Kidney (tissue), 14 donors: ENCODE data around the gene GFM1. TPM values are rescaled to one million over a fixed set of nuclear protein-coding genes. Genes with fewer than 3 reads are reported as not detected.

Source experiments
- DNase-seq, 5 donors: peaks; one replicate each; pipeline ENCODE4 v3.0.0-alpha.2; 2013 to 2020
- FAIRE-seq: peaks from 2 replicates; lab custom pipeline; 2012; peaks lifted over from hg19 to GRCh38; lab: Jason Lieb, UNC
- H3K27ac ChIP-seq, 2 donors: one replicate each; pipeline ENCODE4 v1.7.0; 2013; ENCODE audit warnings: low read depth in 2 of 2, low read length in 2 of 2, inconsistent platforms in 1 of 2
- H3K27me3 ChIP-seq: one replicate; pipeline ENCODE4 v1.7.1; 2013; ENCODE audit warnings: low read length, inconsistent platforms; ENCODE audit not compliant: control insufficient read depth, insufficient read depth
- H3K36me3 ChIP-seq, 3 donors: one replicate each; pipeline versions ENCODE4 v1.7.0 to v1.7.1; 2013; ENCODE audit warnings: low read length in 3 of 3, control low read depth in 1 of 3, inconsistent platforms in 1 of 3; ENCODE audit not compliant: insufficient read depth in 3 of 3, control insufficient read depth in 2 of 3
- H3K4me1 ChIP-seq, 3 donors: one replicate each; pipeline versions ENCODE4 v1.7.0 to v1.7.1; 2013; ENCODE audit warnings: low read length in 3 of 3, inconsistent platforms in 1 of 3, low read depth in 1 of 3; ENCODE audit not compliant: control insufficient read depth in 2 of 3, insufficient read depth in 2 of 3
- H3K4me3 ChIP-seq, 3 donors: one replicate each; pipeline versions ENCODE4 v1.7.0 to v1.8.1; 2013; ENCODE audit warnings: low read length in 3 of 3, control low read depth in 1 of 3, inconsistent platforms in 1 of 3
- H3K9ac ChIP-seq, 3 donors: one replicate each; pipeline versions ENCODE4 v1.7.0 to v1.7.1; 2013; ENCODE audit warnings: low read length in 3 of 3, control low read depth in 1 of 3, inconsistent platforms in 1 of 3
- H3K9me3 ChIP-seq, 3 donors: one replicate each; pipeline versions ENCODE4 v1.7.0 to v1.7.1; 2013; ENCODE audit warnings: low read length in 3 of 3, control low read depth in 1 of 3, inconsistent platforms in 1 of 3; ENCODE audit not compliant: control insufficient read depth in 2 of 3, insufficient read depth in 1 of 3
- intact Hi-C: fragments of 100-400 bp; cut with DNase I; formaldehyde crosslinking; loops from one replicate; pipeline ENCODE4 v1.11.1; 2022
- polyA plus RNA-seq: library from polyadenylated mRNA; stranded (reverse); fragments of 350-450 nt; fragmentation: Illumina TruSeq; extraction: RNeasy Lipid Tissue Mini Kit (QIAGEN cat#74804); gene quantifications from one replicate; pipeline ENCODE4 v1.2.3, GENCODE V29; 2014; ENCODE audit warnings: low read depth, low replicate concordance; ENCODE audit not compliant: insufficient read depth
- total RNA-seq: library from RNA; stranded (reverse); fragmentation: NEBNext Ultra II Directional; extraction: Animal tissue kit (Norgen Biotek cat#: 25700); gene quantifications from one replicate; pipeline ENCODE4 v1.2.1, GENCODE V29; 2021
- TF ChIP-seq, protein P1 (sequence below): IDR thresholded peaks from 3 replicates; pipeline ENCODE4 v1.5.1; 2012; ENCODE audit warnings: mild to moderate bottlenecking, moderate library complexity, borderline replicate concordance; ENCODE audit not compliant: insufficient read depth; ENCODE audit errors: extremely low read depth
- donor health status: control.
- donor health status: control.
- donor health status: control.
- donor health status: control.
- donor health status: control.
- donor health status: DM: yes; HTN: yes; CAD: no.
- donor health status: Normal renal cell carcinoma (clear cell type).

The GFM1 gene
- total and polyA plus RNA-seq, 2 donors from 2014 or later, result 21.9 to 49.3 TPM

DNA sequence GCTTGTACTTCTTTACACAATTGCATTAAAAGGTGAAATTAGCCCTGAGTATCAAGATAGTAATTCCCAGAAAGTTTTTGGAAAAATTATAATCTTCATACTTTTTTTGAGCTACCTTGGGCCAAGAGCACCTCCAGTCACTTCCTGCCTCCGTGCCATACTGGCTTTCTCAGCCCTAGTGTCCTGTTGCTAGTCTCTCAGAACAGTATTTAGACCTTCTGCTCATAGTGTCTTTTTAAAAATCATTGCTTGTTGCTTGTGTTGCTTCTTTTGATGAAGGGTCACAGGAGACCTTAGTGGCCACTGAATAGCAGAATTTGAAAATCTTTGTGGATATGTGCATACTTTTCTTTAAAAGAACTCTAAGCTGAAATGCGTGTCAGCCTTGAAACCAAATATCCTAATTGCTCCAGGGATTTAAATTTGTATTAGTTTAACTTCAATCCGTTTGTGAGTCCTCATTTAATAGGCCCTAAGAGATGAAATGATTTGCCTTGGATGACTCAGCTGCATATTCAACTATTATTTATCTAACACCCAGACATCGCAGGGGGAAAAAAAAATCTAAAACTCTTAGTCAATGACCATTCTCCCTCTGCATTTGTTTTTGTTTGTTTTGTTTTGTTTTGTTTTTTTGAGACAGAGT, 57.2 kb downstream of the GFM1 start:
- no peaks in the 10 kb centered on the region for H3K27me3 ChIP-seq
- no peaks in the 10 kb centered on the region for H3K9me3 ChIP-seq
- FAIRE-seq, result no peak
- TF ChIP-seq, protein P1, sequence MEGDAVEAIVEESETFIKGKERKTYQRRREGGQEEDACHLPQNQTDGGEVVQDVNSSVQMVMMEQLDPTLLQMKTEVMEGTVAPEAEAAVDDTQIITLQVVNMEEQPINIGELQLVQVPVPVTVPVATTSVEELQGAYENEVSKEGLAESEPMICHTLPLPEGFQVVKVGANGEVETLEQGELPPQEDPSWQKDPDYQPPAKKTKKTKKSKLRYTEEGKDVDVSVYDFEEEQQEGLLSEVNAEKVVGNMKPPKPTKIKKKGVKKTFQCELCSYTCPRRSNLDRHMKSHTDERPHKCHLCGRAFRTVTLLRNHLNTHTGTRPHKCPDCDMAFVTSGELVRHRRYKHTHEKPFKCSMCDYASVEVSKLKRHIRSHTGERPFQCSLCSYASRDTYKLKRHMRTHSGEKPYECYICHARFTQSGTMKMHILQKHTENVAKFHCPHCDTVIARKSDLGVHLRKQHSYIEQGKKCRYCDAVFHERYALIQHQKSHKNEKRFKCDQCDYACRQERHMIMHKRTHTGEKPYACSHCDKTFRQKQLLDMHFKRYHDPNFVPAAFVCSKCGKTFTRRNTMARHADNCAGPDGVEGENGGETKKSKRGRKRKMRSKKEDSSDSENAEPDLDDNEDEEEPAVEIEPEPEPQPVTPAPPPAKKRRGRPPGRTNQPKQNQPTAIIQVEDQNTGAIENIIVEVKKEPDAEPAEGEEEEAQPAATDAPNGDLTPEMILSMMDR, result no peak
- H3K36me3 ChIP-seq, result no peaks in the 10 kb centered on the region
- H3K4me1 ChIP-seq, result no peaks in the 10 kb centered on the region
- DNase-seq, result no peak
- H3K27ac ChIP-seq, result no peak overlapping the region
- no peak overlapping the region for H3K4me3 ChIP-seq
- intact Hi-C loops, result no loop called here
- no peak overlapping the region for H3K9ac ChIP-seq

DNA sequence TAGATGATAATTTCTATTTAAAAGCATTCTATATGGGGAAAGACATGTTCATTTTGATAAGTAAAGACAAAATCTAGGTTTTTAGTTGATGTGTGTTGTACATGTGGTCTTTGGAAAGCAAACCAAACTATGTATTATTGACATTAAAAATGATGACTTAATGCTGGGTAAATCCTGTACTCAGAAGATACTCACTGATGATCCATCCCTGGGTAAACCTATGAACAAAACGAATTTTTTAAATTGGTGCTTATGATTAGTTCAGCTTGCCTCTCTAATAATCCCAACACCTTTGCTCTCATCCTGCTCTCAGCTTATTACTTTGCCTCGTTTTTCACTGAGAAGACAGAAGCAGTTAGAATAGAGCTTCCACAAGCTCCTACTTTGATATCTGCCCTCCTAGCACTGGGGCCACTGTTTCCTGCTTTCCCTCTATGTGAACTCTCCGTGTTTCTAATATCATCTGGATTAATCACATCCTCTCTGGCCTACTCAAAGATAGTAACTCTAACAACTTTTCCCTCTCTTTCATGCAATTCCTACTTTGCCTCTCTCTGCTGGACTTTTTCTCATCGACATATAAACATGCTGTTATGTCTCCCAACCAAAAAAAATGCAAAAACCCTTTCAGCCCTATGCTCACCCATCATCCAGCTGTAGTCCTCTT, 58.6 kb downstream of the GFM1 start:
- Histone ChIP-seq H3K27me3 (no peaks in the 10 kb centered on the region), H3K4me1 (no peaks in the 10 kb centered on the region), H3K27ac (no peak overlapping the region), H3K4me3 (no peak overlapping the region), H3K9ac (no peak overlapping the region), H3K36me3 (no peaks in the 10 kb centered on the region), H3K9me3 (no peaks in the 10 kb centered on the region)
- DNase-seq (no peak), FAIRE-seq (no peak)
- TF ChIP-seq, protein P1, result no peak
- intact Hi-C loops, result no loop called here

- H3K27me3 ChIP-seq, result no peaks in the 10 kb centered on the region
- FAIRE-seq (no peak), DNase-seq (no peak)
- TF ChIP-seq, protein P1, result no peak
- H3K36me3 ChIP-seq, result no peaks in the 10 kb centered on the region
- H3K9me3 ChIP-seq, result no peaks in the 10 kb centered on the region
- no peak overlapping the region for H3K4me3 ChIP-seq
- no peaks in the 10 kb centered on the region for H3K4me1 ChIP-seq
- intact Hi-C loops, result no loop called here
- no peak overlapping the region for H3K27ac ChIP-seq
- H3K9ac ChIP-seq, result no peak overlapping the region
Measured at GRCh38 chr3:158703566-158703965, 59.2 kb downstream of the GFM1 start.
